Measurements from ENCODE around the gene SH3PXD2A. TPM values are rescaled to one million over a fixed set of nuclear protein-coding genes. Genes with fewer than 3 reads are reported as not detected.

Gene SH3PXD2A
- total RNA-seq, 1 donor from 2014 or later = 12.2 TPM

GRCh38 chr10:103784089-103784488, 71.3 kb downstream of the SH3PXD2A start:
- no peaks in the 10 kb centered on the region for H3K36me3 ChIP-seq (ENCODE audit: control insufficient read depth, insufficient read depth, low read length)
- H3K4me3 ChIP-seq (ENCODE audit: low read depth, low read length) = no peak overlapping the region
- TF ChIP-seq CTCF (IDR thresholded peaks at IDR 0.05; ENCODE audit: insufficient read depth, low read length, poor library complexity, severe bottlenecking) = no peak
- peaks cover 13% of the 10 kb centered on the region for H3K27me3 ChIP-seq (ENCODE audit: control insufficient read depth, insufficient read depth, low read length)
- DNase-seq (ENCODE audit: low read depth) = no peak

- no peak for TF ChIP-seq CTCF (IDR thresholded peaks at IDR 0.05; ENCODE audit: insufficient read depth, low read length, poor library complexity, severe bottlenecking)
- no peaks in the 10 kb centered on the region for H3K36me3 ChIP-seq (ENCODE audit: control insufficient read depth, insufficient read depth, low read length)
Measured at GRCh38 chr10:103783681-103784080, 71.7 kb downstream of the SH3PXD2A start.

GRCh38 chr10:103781329-103782061, 73.9 kb downstream of the SH3PXD2A start:
- peak; percentile 97 for DNase-seq (ENCODE audit: low read depth)
- Histone ChIP-seq H3K27me3 (ENCODE audit: control insufficient read depth, insufficient read depth, low read length) (peaks cover 13% of the 10 kb centered on the region), H3K4me3 (ENCODE audit: low read depth, low read length) (no peak overlapping the region), H3K36me3 (ENCODE audit: control insufficient read depth, insufficient read depth, low read length) (no peaks in the 10 kb centered on the region)
- TF ChIP-seq CTCF (IDR thresholded peaks at IDR 0.05; ENCODE audit: insufficient read depth, low read length, poor library complexity, severe bottlenecking) = peak; percentile 71

More at GRCh38 chr10:103783681-103784080, 71.7 kb downstream of the SH3PXD2A start:
- H3K4me3 ChIP-seq (ENCODE audit: low read depth, low read length) = no peak overlapping the region
- H3K27me3 ChIP-seq (ENCODE audit: control insufficient read depth, insufficient read depth, low read length) = peaks cover 13% of the 10 kb centered on the region
- DNase-seq (ENCODE audit: low read depth) = no peak

GRCh38 chr10:103780242-103781149, 74.9 kb downstream of the SH3PXD2A start:
- peaks cover 10% of the 10 kb centered on the region for H3K27me3 ChIP-seq (ENCODE audit: control insufficient read depth, insufficient read depth, low read length)
- H3K4me3 ChIP-seq (ENCODE audit: low read depth, low read length) = no peak overlapping the region
- no peak for DNase-seq (ENCODE audit: low read depth)
- H3K36me3 ChIP-seq (ENCODE audit: control insufficient read depth, insufficient read depth, low read length) = no peaks in the 10 kb centered on the region
- no peak for TF ChIP-seq CTCF (IDR thresholded peaks at IDR 0.05; ENCODE audit: insufficient read depth, low read length, poor library complexity, severe bottlenecking)

- no peak for TF ChIP-seq CTCF (IDR thresholded peaks at IDR 0.05; ENCODE audit: insufficient read depth, low read length, poor library complexity, severe bottlenecking)
- H3K36me3 ChIP-seq (ENCODE audit: control insufficient read depth, insufficient read depth, low read length) = no peaks in the 10 kb centered on the region
- H3K4me3 ChIP-seq (ENCODE audit: low read depth, low read length) = no peak overlapping the region
Measured at GRCh38 chr10:103778358-103779139, 76.8 kb downstream of the SH3PXD2A start.

More at GRCh38 chr10:103778358-103779139, 76.8 kb downstream of the SH3PXD2A start:
- DNase-seq (ENCODE audit: low read depth) = no peak
- H3K27me3 ChIP-seq (ENCODE audit: control insufficient read depth, insufficient read depth, low read length) = no peaks in the 10 kb centered on the region
